Stimulated activated CD4-positive, alpha-beta T cell treated with anti-CD3 and anti-CD28 coated beads, Interleukin-4, amount 100 ng/mL, for 4 hours (primary cell): Measurements from ENCODE around the gene GPX4.

ENCODE experiments used
- DNase-seq, 2 experiments: peaks; one replicate each; pipeline ENCODE4 v3.0.0-alpha.2; 2020

Gene GPX4

GRCh38 chr19:1151917-1152587 is 48.3 kb downstream of the GPX4 start:
- DNase-seq = no peak

DNA sequence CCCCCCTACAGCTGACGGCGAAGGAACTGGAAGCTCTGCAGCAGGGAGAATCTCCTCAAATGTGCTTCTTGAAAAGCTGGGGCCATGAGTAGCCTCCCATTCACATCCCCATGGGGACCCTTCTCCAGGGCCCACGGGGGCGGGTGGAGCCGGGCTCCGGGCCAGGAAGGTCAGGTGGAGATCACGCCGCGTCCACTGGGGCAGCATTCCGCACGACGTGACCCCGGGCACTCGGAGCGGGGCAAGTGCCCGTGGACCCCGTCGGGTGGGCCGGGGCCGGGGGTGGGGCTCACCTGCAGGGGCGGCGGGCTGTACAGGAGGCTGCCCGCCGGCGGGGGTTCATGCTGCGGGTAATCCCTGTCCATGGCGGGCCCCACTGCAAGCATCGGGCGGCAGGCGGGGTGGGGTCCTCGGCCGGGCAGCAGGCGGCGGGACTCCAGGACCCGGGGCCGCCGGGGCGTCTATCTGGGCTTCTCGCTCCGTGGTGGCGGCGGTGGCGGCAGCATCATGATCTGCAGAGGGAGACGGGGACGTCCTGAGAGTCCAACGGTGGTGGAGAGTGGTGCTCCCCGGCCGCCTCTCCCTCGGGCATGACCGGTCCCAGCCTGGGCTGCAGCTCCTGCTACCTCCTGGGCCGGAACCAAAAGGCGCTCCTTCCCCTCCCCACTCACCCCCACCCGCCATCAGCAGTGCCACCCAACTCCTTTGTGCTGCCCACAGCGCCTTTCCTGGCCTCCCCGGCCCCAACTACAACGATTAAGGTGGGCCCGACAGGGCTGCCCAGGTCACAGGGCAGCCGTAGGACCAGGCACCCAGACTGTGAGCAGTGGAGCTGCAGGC is 50.3 kb downstream of the GPX4 start:
- no peak for DNase-seq

- no peak for DNase-seq
Measured at GRCh38 chr19:1154731-1155351, 51.0 kb downstream of the GPX4 start.

GRCh38 chr19:1155352-1156304 is 51.8 kb downstream of the GPX4 start:
- no peak for DNase-seq
